22Rv1 (cell line): ENCODE measurements around the gene SLC16A1.
"Not testable (repeated sequence)": the region's sequence is repeated elsewhere in the genome, so short reads cannot be mapped to it uniquely, and the experiment has no call there.

Experiments used
- H3K27ac ChIP-seq: fragments of 450-650 bp; 2 replicates; pipeline ENCODE4 v1.5.1; 2017
- ZFX ChIP-seq: fragments of 450-650 bp; IDR thresholded peaks from 2 replicates; pipeline ENCODE4 v1.6.1; 2017; ENCODE audit warnings: antibody characterized with exemption, borderline replicate concordance
- TF ChIP-seq, protein P1 (sequence below): fragments of 450-650 bp; IDR thresholded peaks from 2 replicates; pipeline ENCODE4 v1.5.1; 2017; ENCODE audit warnings: mild to moderate bottlenecking

SLC16A1 gene

DNA sequence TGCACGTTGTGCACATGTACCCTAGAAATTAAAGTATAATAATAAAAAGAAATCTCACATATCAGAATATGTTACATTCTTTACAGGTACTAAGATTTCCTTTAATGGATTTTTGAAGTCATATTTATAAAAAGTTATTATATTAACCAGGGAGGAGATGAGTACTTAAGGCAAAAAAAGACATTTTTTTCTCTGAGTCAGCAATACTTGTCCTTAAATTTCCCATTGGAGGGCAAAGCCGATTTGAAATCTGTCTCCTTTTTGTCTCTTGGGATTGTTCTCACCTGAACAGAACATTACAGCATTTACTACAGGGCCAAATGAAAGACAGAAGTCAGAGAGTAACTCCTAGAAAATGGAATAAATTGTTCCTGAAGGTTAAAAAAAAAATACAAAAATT lies 26.3 kb upstream of the SLC16A1 start:
- H3K27ac ChIP-seq: no peak overlapping the region
- TF ChIP-seq, protein P1, sequence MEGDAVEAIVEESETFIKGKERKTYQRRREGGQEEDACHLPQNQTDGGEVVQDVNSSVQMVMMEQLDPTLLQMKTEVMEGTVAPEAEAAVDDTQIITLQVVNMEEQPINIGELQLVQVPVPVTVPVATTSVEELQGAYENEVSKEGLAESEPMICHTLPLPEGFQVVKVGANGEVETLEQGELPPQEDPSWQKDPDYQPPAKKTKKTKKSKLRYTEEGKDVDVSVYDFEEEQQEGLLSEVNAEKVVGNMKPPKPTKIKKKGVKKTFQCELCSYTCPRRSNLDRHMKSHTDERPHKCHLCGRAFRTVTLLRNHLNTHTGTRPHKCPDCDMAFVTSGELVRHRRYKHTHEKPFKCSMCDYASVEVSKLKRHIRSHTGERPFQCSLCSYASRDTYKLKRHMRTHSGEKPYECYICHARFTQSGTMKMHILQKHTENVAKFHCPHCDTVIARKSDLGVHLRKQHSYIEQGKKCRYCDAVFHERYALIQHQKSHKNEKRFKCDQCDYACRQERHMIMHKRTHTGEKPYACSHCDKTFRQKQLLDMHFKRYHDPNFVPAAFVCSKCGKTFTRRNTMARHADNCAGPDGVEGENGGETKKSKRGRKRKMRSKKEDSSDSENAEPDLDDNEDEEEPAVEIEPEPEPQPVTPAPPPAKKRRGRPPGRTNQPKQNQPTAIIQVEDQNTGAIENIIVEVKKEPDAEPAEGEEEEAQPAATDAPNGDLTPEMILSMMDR: no peak

DNA sequence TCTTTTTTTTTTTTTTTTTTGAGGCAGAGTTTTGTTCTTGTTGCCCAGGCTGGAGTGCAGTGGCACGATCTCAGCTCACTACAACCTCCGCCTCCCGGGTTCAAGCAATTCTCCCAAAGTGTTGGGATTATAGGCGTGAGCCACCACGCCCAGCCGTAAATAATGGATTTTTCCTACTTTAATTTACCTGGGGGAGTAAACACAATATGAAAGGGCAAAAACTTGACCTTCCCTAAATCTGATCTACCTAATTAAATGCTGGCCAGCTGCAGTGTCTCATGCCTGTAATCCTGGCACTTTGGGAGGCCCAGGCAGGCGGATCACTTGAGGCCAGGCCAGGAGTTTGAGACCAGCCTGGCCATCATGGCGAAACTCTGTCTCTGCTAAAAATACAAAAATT lies 25.8 kb upstream of the SLC16A1 start:
- not testable (repeated sequence) for H3K27ac ChIP-seq

DNA sequence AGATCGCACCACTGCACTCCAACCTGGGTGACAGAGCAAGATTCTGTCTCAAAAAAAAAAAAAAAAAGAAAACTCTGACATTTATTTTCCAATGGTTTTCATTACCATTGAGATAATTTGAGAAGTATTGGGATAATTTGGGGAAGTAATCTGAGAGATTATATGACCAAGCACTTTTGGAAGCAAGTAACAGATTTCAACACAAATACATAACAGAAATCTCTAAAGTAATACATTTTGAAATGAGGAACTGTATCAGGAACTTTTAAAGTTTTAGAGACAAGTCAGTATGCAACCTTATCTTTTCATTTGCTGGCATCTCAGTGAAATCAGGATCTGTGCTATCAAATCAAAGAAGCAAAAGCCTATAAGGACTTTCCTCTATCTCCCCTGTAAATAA lies 25.4 kb upstream of the SLC16A1 start:
- TF ChIP-seq, protein P1: no peak
- no peak for TF ChIP-seq ZFX

DNA sequence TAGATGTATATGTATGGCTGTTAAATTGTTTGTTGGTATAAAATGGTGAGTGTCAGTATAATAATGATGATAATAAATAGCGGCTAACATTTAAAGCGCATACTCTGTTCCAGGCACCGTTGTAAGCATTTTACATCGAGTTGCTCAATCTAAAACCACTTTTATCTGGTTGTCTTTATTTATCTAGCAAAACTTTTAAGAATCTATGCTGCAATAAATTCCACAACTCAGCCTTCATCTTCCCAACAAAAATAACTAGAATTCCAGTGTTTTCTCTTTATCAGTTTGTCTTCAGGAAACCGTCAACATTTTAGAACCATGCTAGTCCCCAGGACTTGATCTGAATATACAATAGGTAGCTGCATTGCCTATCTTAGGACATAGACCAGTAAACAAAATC lies 19.3 kb upstream of the SLC16A1 start:
- no peak overlapping the region for H3K27ac ChIP-seq
- TF ChIP-seq ZFX: no peak
- TF ChIP-seq, protein P1: no peak

More for the DNA sequence above, 25.4 kb upstream of the SLC16A1 start:
- H3K27ac ChIP-seq: no peak overlapping the region

DNA sequence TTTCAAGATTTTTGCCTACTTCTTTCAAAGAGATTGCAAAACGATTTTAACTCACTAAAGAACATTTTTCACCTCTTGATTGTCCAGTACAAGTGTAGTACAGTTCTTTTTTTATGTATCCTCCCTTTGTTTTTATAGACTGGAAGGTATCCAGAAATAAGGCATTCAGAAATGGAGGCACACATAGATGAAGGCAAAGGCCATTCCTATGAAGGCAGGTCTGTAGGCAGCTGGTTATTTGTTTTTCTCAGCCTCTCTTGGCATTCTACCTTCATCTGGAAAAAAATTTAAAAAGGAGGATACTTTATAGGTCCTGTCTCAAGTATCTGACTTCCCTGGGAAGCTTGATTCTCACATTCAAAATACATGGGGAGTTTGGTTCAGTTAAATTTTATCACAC lies 18.6 kb upstream of the SLC16A1 start:
- no peak for TF ChIP-seq ZFX
- TF ChIP-seq, protein P1: no peak
- no peak overlapping the region for H3K27ac ChIP-seq

DNA sequence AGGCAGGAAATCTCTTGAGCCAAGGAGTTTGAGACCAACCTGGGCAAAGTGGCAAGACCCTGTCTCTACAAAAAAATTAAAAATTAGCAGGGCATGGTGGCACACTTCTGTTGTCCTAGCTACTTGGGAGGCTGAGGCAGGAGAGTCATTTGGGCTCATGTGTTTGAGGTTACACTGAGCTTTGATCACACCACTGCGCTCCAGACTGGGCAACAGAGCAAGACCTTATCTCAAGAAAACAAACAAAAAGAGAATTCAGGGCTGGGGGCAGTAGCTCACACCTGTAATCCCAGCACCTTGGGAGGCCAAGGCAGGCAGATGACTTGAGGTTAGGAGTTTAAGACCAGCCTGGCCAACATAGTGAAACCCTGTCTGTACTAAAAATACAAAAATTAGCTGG lies 17.8 kb upstream of the SLC16A1 start:
- TF ChIP-seq, protein P1: no peak
- TF ChIP-seq ZFX: no peak
- no peak overlapping the region for H3K27ac ChIP-seq

DNA sequence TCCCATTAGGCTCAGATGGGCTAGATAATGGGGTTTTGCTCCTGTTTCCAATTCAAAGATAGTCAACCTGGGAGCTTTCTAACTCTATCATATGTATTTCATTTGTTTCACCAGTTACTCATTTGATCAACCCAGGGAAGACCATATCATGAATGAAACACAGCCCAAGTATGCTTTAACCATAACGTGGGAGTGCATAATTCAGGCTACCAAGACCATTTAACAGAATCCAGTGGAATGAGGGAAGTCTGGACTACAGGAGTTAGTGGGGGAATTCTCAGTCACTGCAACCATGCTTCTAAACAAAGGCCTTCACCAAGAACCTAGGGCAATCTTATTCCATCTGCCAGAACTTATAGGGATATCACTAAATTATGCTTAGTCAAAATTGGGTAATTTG lies 15.0 kb upstream of the SLC16A1 start:
- no peak overlapping the region for H3K27ac ChIP-seq
- no peak for TF ChIP-seq ZFX
- TF ChIP-seq, protein P1: no peak

DNA sequence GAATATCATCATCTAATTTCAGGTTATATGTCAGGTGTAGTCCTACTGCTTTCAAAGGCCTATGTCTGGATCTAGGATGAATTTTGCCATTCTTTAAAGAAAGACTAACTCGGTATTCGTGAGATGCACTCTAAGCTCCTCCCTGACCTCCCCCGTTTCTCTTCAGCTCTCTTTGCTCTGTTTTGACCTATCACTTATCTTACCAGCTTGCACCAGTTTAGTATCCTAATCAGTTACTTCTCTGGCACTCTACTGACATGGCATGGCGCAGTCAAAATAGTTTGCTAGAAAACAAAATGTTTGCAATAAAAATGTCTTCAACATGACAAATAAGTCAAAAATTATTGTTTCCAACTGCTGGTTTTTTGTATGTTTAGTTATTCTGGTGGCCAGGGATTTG lies 8.4 kb upstream of the SLC16A1 start:
- TF ChIP-seq ZFX: no peak
- TF ChIP-seq, protein P1: no peak
- no peak overlapping the region for H3K27ac ChIP-seq
